HepG2 (cell line): ENCODE measurements around the gene C1orf21. TPM values are rescaled to one million over a fixed set of nuclear protein-coding genes. Genes with fewer than 3 reads are reported as not detected.

ENCODE experiments used
- ATAC-seq: fragments of 200-7000 bp; cut with Tn5 transposase; 3 replicates; pipeline ENCODE4 v1.9.1; 2020; ENCODE audit warnings: mild to moderate bottlenecking, moderate library complexity
- BruUV-seq: library from RNA; stranded (reverse); fragments of 400-500 nt; replicated peaks from 2 replicates; lab custom pipeline; 2021; lab: Mats Ljungman, UMichigan
- CTCF ChIA-PET: fragments of 300-600 bp; formaldehyde crosslinking; extraction: SDS; loops from one replicate; lab custom pipeline; 2021; ENCODE audit warnings: low total read pairs, inconsistent platforms, low intra/inter-chr PET ratio; lab: Yijun Ruan, JAX
- POLR2A ChIA-PET: fragments of 350-600 bp; sonication (Branson Sonifier 250); formaldehyde crosslinking; loops from one replicate; lab custom pipeline; 2020; ENCODE audit warnings: antibody characterized with exemption, inconsistent platforms; lab: Yijun Ruan, JAX
- DNase-seq: peaks from one replicate; pipeline ENCODE4 v3.0.0-alpha.2; 2015; ENCODE audit warnings: low spot score
- FAIRE-seq: peaks from 3 replicates; lab custom pipeline; 2011; peaks lifted over from hg19 to GRCh38; lab: Jason Lieb, UNC
- H2AFZ ChIP-seq: one replicate; pipeline ENCODE4 v1.6.1; 2011; ENCODE audit warnings: low read length, inconsistent platforms
- H3K27ac ChIP-seq: fragments of 300-600 bp; 3 replicates; pipeline ENCODE4 v1.8.0; 2011; ENCODE audit warnings: mixed run types, mild to moderate bottlenecking, mixed read lengths, low read length, inconsistent platforms; ENCODE audit not compliant: insufficient read depth; ENCODE audit errors: extremely low read length
- H3K27me3 ChIP-seq, 2 experiments: fragments of 200-600 bp in 1 of 2; 2 replicates in 1 of 2; 3 replicates in 1 of 2; pipeline versions ENCODE4 v1.6.0 to v1.8.0; 2011; ENCODE audit warnings: low read length in 2 of 2, mild to moderate bottlenecking in 2 of 2, moderate library complexity in 2 of 2, inconsistent platforms in 1 of 2; ENCODE audit not compliant: insufficient read depth in 2 of 2, control insufficient read depth in 1 of 2
- H3K36me3 ChIP-seq, 2 experiments: fragments of 200-600 bp in 1 of 2; replicated peaks in 1 of 2; 2 replicates in 1 of 2; 3 replicates in 1 of 2; pipeline versions ENCODE4 v1.5.1 to v1.8.0; 2011; ENCODE audit warnings: low read length in 2 of 2, inconsistent platforms in 1 of 2; ENCODE audit not compliant: insufficient read depth in 2 of 2, control insufficient read depth in 1 of 2
- H3K4me1 ChIP-seq: 2 replicates; pipeline ENCODE4 v1.5.1; 2012; ENCODE audit warnings: low read length, inconsistent platforms; ENCODE audit not compliant: insufficient read depth
- H3K4me2 ChIP-seq: 2 replicates; pipeline ENCODE4 v1.6.0; 2011; ENCODE audit warnings: low read depth, low read length, inconsistent platforms
- H3K4me3 ChIP-seq, 3 experiments: fragments of 200-600 bp in 1 of 3; sonication (generic), shearing (Covaris generic) in 1 of 3; replicated peaks in 1 of 3; 2 replicates each; pipeline ENCODE4 v1.5.1; 2011 to 2016; ENCODE audit warnings: low read length in 3 of 3, inconsistent platforms in 2 of 3, low read depth in 2 of 3, mild to moderate bottlenecking in 2 of 3, control low read depth in 1 of 3, mixed read lengths in 1 of 3; ENCODE audit not compliant: insufficient read depth in 1 of 3
- H3K79me2 ChIP-seq: one replicate; pipeline ENCODE4 v1.6.1; 2011; ENCODE audit warnings: low read length, inconsistent platforms; ENCODE audit not compliant: insufficient read depth
- H3K9ac ChIP-seq: 2 replicates; pipeline ENCODE4 v1.6.0; 2011; ENCODE audit warnings: mild to moderate bottlenecking, low read depth, low read length, inconsistent platforms; ENCODE audit not compliant: insufficient read depth
- H3K9me3 ChIP-seq: 2 replicates; pipeline ENCODE4 v1.5.1; 2012; ENCODE audit warnings: mild to moderate bottlenecking, low read length
- H4K20me1 ChIP-seq: 2 replicates; pipeline ENCODE4 v1.6.0; 2011; ENCODE audit warnings: inconsistent platforms, mild to moderate bottlenecking, low read length, moderate library complexity; ENCODE audit not compliant: insufficient read depth
- CAMTA2 ChIP-seq: sonication (generic); formaldehyde crosslinking; IDR thresholded peaks from 2 replicates; pipeline ENCODE4 v1.4.0; 2020; ENCODE audit warnings: mild to moderate bottlenecking, missing genetic modification reagents, borderline replicate concordance
- CBX1 ChIP-seq: IDR thresholded peaks from one replicate; pipeline ENCODE4 v1.6.1; 2016; ENCODE audit warnings: antibody characterized with exemption, low read depth
- CBX2 ChIP-seq, 2 experiments: fragments of 200-600 bp in 1 of 2; sonication (generic); formaldehyde crosslinking in 1 of 2; IDR thresholded peaks; 2 replicates each; pipeline versions ENCODE4 v1.7.0 to v1.8.1; 2018 to 2022; ENCODE audit warnings: low read depth in 2 of 2, low read length in 1 of 2, mild to moderate bottlenecking in 1 of 2, missing genetic modification reagents in 1 of 2
- FOSL2 ChIP-seq: sonication (generic); formaldehyde crosslinking; IDR thresholded peaks from 2 replicates; pipeline ENCODE4 v1.4.0; 2020; ENCODE audit warnings: missing genetic modification reagents
- MEIS2 ChIP-seq: sonication (generic); formaldehyde crosslinking; IDR thresholded peaks from 2 replicates; pipeline ENCODE4 v1.9.0; 2021; ENCODE audit warnings: mild to moderate bottlenecking, missing genetic modification reagents
- PRMT3 ChIP-seq: sonication (generic); formaldehyde crosslinking; IDR thresholded peaks from 2 replicates; pipeline ENCODE4 v1.8.1; 2022; ENCODE audit warnings: low read depth, mild to moderate bottlenecking, moderate library complexity, missing genetic modification reagents, borderline replicate concordance
- SMAD3 ChIP-seq: sonication (generic); formaldehyde crosslinking; IDR thresholded peaks from 2 replicates; pipeline ENCODE4 v1.4.0; 2020; ENCODE audit warnings: missing genetic modification reagents
- TBL1XR1 ChIP-seq: fragments of 150-350 bp; IDR thresholded peaks from 2 replicates; pipeline ENCODE4 v1.6.1; 2014; ENCODE audit warnings: borderline replicate concordance, low read length; ENCODE audit not compliant: partially characterized antibody
- ZBTB1 ChIP-seq: sonication (generic); formaldehyde crosslinking; IDR thresholded peaks from 2 replicates; pipeline ENCODE4 v1.4.0; 2020; ENCODE audit warnings: missing genetic modification reagents, borderline replicate concordance
- ZMAT3 ChIP-seq: sonication (generic); formaldehyde crosslinking; conservative IDR thresholded peaks from 2 replicates; pipeline ENCODE4 v1.7.0; 2021; ENCODE audit warnings: missing genetic modification reagents
- ZNF331 ChIP-seq: sonication (generic); formaldehyde crosslinking; IDR thresholded peaks from 2 replicates; pipeline ENCODE4 v1.4.0; 2020; ENCODE audit warnings: missing genetic modification reagents
- ZNF432 ChIP-seq: sonication (generic); formaldehyde crosslinking; IDR thresholded peaks from 2 replicates; pipeline ENCODE4 v1.5.0; 2020; ENCODE audit warnings: missing genetic modification reagents, mild to moderate bottlenecking, borderline replicate concordance
- ZNF546 ChIP-seq: sonication (generic); formaldehyde crosslinking; conservative IDR thresholded peaks from 2 replicates; pipeline ENCODE4 v1.8.1; 2023; ENCODE audit warnings: mild to moderate bottlenecking, missing genetic modification reagents
- ZNF605 ChIP-seq: sonication (generic); formaldehyde crosslinking; IDR thresholded peaks from 2 replicates; pipeline ENCODE4 v1.8.0; 2022; ENCODE audit warnings: mild to moderate bottlenecking, missing genetic modification reagents
- ZNF629 ChIP-seq: sonication (generic); formaldehyde crosslinking; conservative IDR thresholded peaks from 2 replicates; pipeline ENCODE4 v1.5.0; 2020; ENCODE audit warnings: missing genetic modification reagents
- ZNF652 ChIP-seq: IDR thresholded peaks from 2 replicates; pipeline ENCODE4 v1.6.1; 2016; ENCODE audit warnings: low read depth, borderline replicate concordance
- ZNF792 ChIP-seq: IDR thresholded peaks from 2 replicates; pipeline ENCODE4 v1.6.1; 2016
- WGBS: methylation state at CpG from one replicate; pipeline ENCODE4 v1.1.6; 2017; ENCODE audit warnings: low lambda C conversion rate; 5-methylcytosine and 5-hydroxymethylcytosine counted together
- in situ Hi-C: cut with HindIII; loops from 2 replicates; pipeline ENCODE4 v1.10.0; 2017; ENCODE audit warnings: low pct_unique_long_range_greater_than_20kb; ENCODE audit not compliant: extremely low pct_ligation_motif_present
- intact Hi-C: fragments of 100-400 bp; cut with micrococcal nuclease; formaldehyde crosslinking; loops from one replicate; pipeline ENCODE4 v1.10.0; 2022; ENCODE audit not compliant: unreplicated experiment
- polyA plus RNA-seq, 8 experiments: library from polyadenylated mRNA; depleted of rRNA in 3 of 8; stranded (reverse) in 7 of 8; unstranded in 1 of 8; fragments of >200 nt; fragmentation: Illumina TruSeq in 4 of 8; extraction: Trizol in 4 of 8; gene quantifications; 2 replicates each; pipeline versions ENCODE4 v1.2.1 to v1.2.3, GENCODE V29; 2011 to 2016; ENCODE audit warnings: low read depth in 4 of 8, missing spikeins in 1 of 8, mixed read lengths in 1 of 8; ENCODE audit not compliant: insufficient read depth in 1 of 8
- total RNA-seq, 5 experiments: library from RNA; depleted of rRNA; stranded (reverse); fragments of >200 nt; fragmentation: Illumina TruSeq; extraction: Trizol; gene quantifications; 2 replicates each; pipeline ENCODE4 v1.2.3, GENCODE V29; 2016; ENCODE audit warnings: low read depth in 1 of 5
- TF ChIP-seq, protein P1 (sequence below): sonication (generic); formaldehyde crosslinking; IDR thresholded peaks from 2 replicates; pipeline ENCODE4 v1.9.0; 2021; ENCODE audit warnings: missing genetic modification reagents, borderline replicate concordance
- TF ChIP-seq, protein P2 (sequence below): sonication (generic); formaldehyde crosslinking; IDR thresholded peaks from 2 replicates; pipeline ENCODE4 v1.5.1; 2020; ENCODE audit warnings: mild to moderate bottlenecking, missing genetic modification reagents, borderline replicate concordance

Gene C1orf21
- total and polyA plus RNA-seq, 2 of the 13 experiments (the other 11 are each of a cell fraction or from before 2014, with no cell fraction given) = not detected

DNA sequence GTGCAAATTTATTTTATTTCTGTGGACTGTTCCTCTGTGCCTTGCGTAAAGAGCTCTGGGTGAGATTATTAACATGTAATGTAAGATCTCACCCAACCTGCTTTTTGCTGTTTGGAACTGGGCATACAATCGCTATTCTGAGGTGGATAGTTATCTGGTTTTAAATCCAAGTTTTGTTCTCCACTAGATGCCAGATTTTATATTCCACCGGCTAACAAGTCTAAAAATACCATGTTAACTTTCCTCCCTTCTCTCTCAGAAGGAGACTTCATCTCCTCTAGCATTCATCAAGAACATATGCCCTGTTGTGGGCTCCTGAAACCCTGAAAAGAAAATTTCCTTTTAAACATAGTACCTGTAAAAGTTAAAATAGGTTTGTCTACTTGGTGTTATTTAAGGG lies 56.4 kb downstream of the C1orf21 start (continued):
- no peak for TF ChIP-seq CBX1
- no peak for TF ChIP-seq CBX2 (IDR thresholded peaks at IDR 0.05; ENCODE audit: low read depth, low read length)
- TF ChIP-seq CBX2 (CRISPR knock-in tag; IDR thresholded peaks at IDR 0.05; ENCODE audit: low read depth) = no peak
- TF ChIP-seq, protein P1, sequence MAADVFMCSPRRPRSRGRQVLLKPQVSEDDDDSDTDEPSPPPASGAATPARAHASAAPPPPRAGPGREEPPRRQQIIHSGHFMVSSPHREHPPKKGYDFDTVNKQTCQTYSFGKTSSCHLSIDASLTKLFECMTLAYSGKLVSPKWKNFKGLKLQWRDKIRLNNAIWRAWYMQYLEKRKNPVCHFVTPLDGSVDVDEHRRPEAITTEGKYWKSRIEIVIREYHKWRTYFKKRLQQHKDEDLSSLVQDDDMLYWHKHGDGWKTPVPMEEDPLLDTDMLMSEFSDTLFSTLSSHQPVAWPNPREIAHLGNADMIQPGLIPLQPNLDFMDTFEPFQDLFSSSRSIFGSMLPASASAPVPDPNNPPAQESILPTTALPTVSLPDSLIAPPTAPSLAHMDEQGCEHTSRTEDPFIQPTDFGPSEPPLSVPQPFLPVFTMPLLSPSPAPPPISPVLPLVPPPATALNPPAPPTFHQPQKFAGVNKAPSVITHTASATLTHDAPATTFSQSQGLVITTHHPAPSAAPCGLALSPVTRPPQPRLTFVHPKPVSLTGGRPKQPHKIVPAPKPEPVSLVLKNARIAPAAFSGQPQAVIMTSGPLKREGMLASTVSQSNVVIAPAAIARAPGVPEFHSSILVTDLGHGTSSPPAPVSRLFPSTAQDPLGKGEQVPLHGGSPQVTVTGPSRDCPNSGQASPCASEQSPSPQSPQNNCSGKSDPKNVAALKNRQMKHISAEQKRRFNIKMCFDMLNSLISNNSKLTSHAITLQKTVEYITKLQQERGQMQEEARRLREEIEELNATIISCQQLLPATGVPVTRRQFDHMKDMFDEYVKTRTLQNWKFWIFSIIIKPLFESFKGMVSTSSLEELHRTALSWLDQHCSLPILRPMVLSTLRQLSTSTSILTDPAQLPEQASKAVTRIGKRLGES (CRISPR knock-in tag) = no peak
- no peak for TF ChIP-seq MEIS2 (CRISPR knock-in tag)
- TF ChIP-seq TBL1XR1 = no peak
- no peak for TF ChIP-seq ZNF432 (CRISPR knock-in tag)
- TF ChIP-seq ZNF629 (CRISPR knock-in tag) = no peak
- TF ChIP-seq CAMTA2 (CRISPR knock-in tag) = no peak

DNA sequence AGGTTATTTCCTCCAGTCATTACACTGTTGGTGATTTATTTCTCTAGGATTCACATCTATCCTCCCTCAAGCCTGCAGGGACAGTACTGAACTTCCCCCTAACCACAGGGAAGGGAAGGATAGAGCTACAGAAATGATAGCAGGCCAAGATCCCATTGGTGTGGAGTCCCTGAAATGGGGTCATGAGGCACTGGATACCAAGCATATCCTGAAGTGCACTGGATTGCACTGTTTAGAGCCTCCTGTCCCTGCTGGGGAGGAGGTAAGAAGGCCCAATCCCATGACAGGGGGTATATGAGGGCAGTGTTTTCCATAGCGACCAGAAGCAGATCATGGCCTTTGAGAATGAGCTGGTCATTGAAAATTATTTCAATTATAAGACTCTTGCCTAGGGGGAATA lies 56.8 kb downstream of the C1orf21 start:
- Histone ChIP-seq H4K20me1 (no peaks in the 10 kb centered on the region), H3K9me3 (no peaks in the 10 kb centered on the region), H3K9ac (no peak overlapping the region), H2AFZ (no peak overlapping the region)
- no peak for DNase-seq
- in situ Hi-C loops = no loop called here
- 22% methylated on average over 1 of the region's 1 CpG for WGBS
- CTCF ChIA-PET = no interaction called here
- TF ChIP-seq ZNF546 (CRISPR knock-in tag) (no peak), ZNF792 (CRISPR knock-in tag) (no peak), ZBTB1 (CRISPR knock-in tag) (no peak), ZNF331 (CRISPR knock-in tag) (no peak), ZNF605 (CRISPR knock-in tag) (no peak), ZNF652 (no peak), ZMAT3 (CRISPR knock-in tag) (no peak), FOSL2 (CRISPR knock-in tag) (no peak), SMAD3 (CRISPR knock-in tag) (no peak), PRMT3 (CRISPR knock-in tag) (no peak), ZNF629 (CRISPR knock-in tag) (no peak)
- TF ChIP-seq, protein P2, sequence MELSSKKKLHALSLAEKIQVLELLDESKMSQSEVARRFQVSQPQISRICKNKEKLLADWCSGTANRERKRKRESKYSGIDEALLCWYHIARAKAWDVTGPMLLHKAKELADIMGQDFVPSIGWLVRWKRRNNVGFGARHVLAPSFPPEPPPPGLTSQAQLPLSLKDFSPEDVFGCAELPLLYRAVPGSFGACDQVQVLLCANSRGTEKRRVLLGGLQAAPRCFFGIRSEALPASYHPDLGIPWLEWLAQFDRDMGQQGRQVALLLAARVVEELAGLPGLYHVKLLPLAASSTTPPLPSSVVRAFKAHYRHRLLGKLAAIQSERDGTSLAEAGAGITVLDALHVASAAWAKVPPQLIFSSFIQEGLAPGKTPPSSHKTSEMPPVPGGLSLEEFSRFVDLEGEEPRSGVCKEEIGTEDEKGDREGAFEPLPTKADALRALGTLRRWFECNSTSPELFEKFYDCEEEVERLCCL (CRISPR knock-in tag) = no peak
- TF ChIP-seq, all 625 proteins: peak for 0
- no peaks in the 10 kb centered on the region for H3K36me3 ChIP-seq
- H3K27ac ChIP-seq = no peak overlapping the region
- no peak for FAIRE-seq
- no peak overlapping the region for H3K4me2 ChIP-seq
- H3K4me3 ChIP-seq = no peak overlapping the region
- H3K4me1 ChIP-seq = no peaks in the 10 kb centered on the region
- no peak for ATAC-seq
- intact Hi-C loops = no loop called here
- POLR2A ChIA-PET = no interaction called here
- no peaks in the 10 kb centered on the region for H3K79me2 ChIP-seq
- H3K27me3 ChIP-seq = no peaks in the 10 kb centered on the region; a peak in 1 of 5 replicates
- BruUV-seq = no TSS peak
